Erythroblast (primary cell): ENCODE results near the gene ZMYND8.

Experiments used
- GATA1 ChIP-seq: IDR thresholded peaks from 2 replicates; pipeline ENCODE4 v1.6.1; 2011; ENCODE audit warnings: low read depth, mild to moderate bottlenecking, control low read depth, low read length, moderate library complexity
- POLR2A ChIP-seq: IDR thresholded peaks from 2 replicates; pipeline ENCODE4 v1.6.1; 2011; ENCODE audit warnings: mild to moderate bottlenecking, low read length

- TF ChIP-seq POLR2A = no peak
- no peak for TF ChIP-seq GATA1
Observed at GRCh38 chr20:47191074-47191673, 165.3 kb downstream of the ZMYND8 start.
